Adrenal gland (tissue), 12 donors: ENCODE results near the gene MAD1L1. TPM values are rescaled to one million over a fixed set of nuclear protein-coding genes. Genes with fewer than 3 reads are reported as not detected.

Source experiments
- DNase-seq, 7 donors: peaks; one replicate each; pipeline ENCODE4 v3.0.0-alpha.2; 2019 to 2020
- H3K27ac ChIP-seq, 5 donors: fragments of 200-600 bp; sonication (generic) in 4 of 5; 1 replicate in 3 of 5; 2 replicates in 2 of 5; pipeline versions ENCODE4 v1.5.1 to v1.8.0; 2016 to 2020; ENCODE audit warnings: mild to moderate bottlenecking in 1 of 5
- H3K27me3 ChIP-seq: fragments of 200-600 bp; 2 replicates; pipeline ENCODE4 v1.8.0; 2021
- H3K36me3 ChIP-seq, 2 donors: fragments of 200-600 bp; replicated peaks in 1 of 2; 1 replicate in 1 of 2; 2 replicates in 1 of 2; pipeline versions ENCODE4 v1.5.1 to v1.8.0; 2018 to 2022
- H3K4me1 ChIP-seq, 2 donors: fragments of 200-600 bp; replicated peaks in 1 of 2; 1 replicate in 1 of 2; 2 replicates in 1 of 2; pipeline versions ENCODE4 v1.5.1 to v1.8.0; 2018 to 2021
- H3K4me3 ChIP-seq, 4 donors: fragments of 200-600 bp; sonication (generic) in 3 of 4; one replicate each; pipeline ENCODE4 v1.5.1; 2016 to 2018
- H3K9me3 ChIP-seq, 3 donors: fragments of 200-600 bp; sonication (generic) in 1 of 3; replicated peaks in 1 of 3; 1 replicate in 2 of 3; 2 replicates in 1 of 3; pipeline versions ENCODE4 v1.5.1 to v1.8.0; 2016 to 2021
- POLR2A ChIP-seq, 2 donors: fragments of 450-650 bp; IDR thresholded peaks; one replicate each; pipeline ENCODE4 v1.6.1; 2017; ENCODE audit warnings: antibody characterized with exemption in 2 of 2, mild to moderate bottlenecking in 2 of 2, moderate library complexity in 1 of 2
- WGBS, 4 donors: extraction: QIAGEN DNeasy Blood & Tissue Kit in 2 of 4; methylation state at CpG; one replicate each; pipeline versions ENCODE4 v1.1.5 to v1.1.7; 2013 to 2017; 5-methylcytosine and 5-hydroxymethylcytosine counted together
- intact Hi-C, 2 donors: fragments of 100-400 bp; cut with DNase I; formaldehyde crosslinking; loops; one replicate each; pipeline versions ENCODE4 v1.14.1 to v1.15.0; 2022 to 2023
- polyA plus RNA-seq, 3 donors: library from polyadenylated mRNA; stranded (reverse); fragments of 200-250 nt in 2 of 3; fragments of 350-450 nt in 1 of 3; fragmentation: Illumina TruSeq in 1 of 3; extraction: RNeasy Lipid Tissue Mini Kit (QIAGEN cat#74804) in 1 of 3; gene quantifications; one replicate each; pipeline ENCODE4 v1.2.3, GENCODE V29; 2013 to 2014
- total RNA-seq, 9 donors: library from RNA; depleted of rRNA in 4 of 9; stranded (reverse); fragments of >200 nt in 4 of 9; fragments of 120-200 nt in 1 of 9; fragmentation: NEBNext Ultra II Directional in 1 of 9; extraction: Animal tissue kit (Norgen Biotek cat#: 25700) in 1 of 9; gene quantifications; one replicate each; pipeline versions ENCODE4 v1.1.0 to v1.2.4, GENCODE V29; 2013 to 2023
- TF ChIP-seq, protein P1 (sequence below), 6 experiments: fragments of 450-650 bp in 4 of 6; fragments of 200-600 bp in 2 of 6; sonication (generic) in 1 of 6; IDR thresholded peaks; 1 replicate in 5 of 6; 2 replicates in 1 of 6; pipeline versions ENCODE4 v1.5.1 to v1.8.0; 2016 to 2021; ENCODE audit warnings: antibody characterized with exemption in 6 of 6, mild to moderate bottlenecking in 2 of 6, moderate library complexity in 1 of 6
- donor health status: healthy with polysubstance abuse.
- donor health status: Bipolar disorder and iron deficiency.
- donor health status: DM: yes; HTN: yes; CAD: no.
- donor health status: DM: no; HTN: no; CAD: no.
- donor health status: DM: no; HTN: no; CAD: no.
- donor health status: DM: yes; HTN: yes; CAD: no.

Gene MAD1L1
- total and polyA plus RNA-seq, 12 donors, result 6.7 to 87.7 (median 28.9) TPM

DNA sequence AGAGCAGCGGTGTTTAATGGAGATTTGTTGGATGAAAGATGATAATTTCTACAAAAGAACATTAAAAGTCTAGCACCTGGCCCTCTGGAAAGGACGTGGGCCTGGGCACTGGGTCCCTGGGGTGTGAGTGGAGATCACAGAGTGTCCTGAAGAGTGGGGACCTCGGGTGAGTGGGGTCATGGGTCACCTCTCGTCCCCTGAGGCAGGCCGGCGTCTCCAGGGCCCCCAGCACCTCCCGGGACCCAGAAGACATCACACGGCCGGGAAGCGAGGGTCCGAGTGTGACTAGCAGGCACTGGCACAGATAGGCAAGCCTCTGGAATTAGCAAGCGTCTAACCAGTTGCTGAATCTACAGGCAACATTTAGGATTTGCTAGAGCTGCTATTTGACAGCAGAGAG lies 257.2 kb downstream of the MAD1L1 start:
- Histone ChIP-seq H3K4me3 (no peak overlapping the region), H3K27me3 (no peaks in the 10 kb centered on the region), H3K4me1 (no peaks in the 10 kb centered on the region), H3K36me3 (no peaks in the 10 kb centered on the region), H3K9me3 (no peaks in the 10 kb centered on the region), H3K27ac (no peak overlapping the region)
- DNase-seq, result no peak
- TF ChIP-seq POLR2A (IDR thresholded peaks at IDR 0.05), result no peak
- intact Hi-C loops, result no loop called here
- 83 to 96% (median 93%) methylated on average over 6 to 12 of the region's 12 CpGs for WGBS, 4 donors

DNA sequence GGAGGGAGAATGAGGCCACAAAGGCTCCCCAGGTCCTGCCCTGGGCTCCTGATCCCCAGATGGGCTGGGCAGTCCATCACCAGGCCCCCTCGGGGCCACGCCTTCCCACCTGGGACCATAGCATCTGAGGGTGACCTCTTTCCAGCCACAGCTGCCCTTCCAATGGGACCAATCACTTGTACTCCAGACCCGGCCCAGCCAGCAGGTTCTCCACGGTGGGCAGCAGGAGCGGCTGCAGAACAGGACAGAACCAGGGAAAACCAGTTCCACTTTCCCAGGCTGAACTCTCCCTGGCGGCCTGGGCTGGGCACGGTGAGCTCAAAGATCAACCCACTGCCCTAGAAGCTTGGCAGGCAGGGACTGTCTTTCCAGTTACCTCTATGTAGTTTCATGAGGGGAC lies 257.6 kb downstream of the MAD1L1 start:
- H3K36me3 ChIP-seq, result no peaks in the 10 kb centered on the region
- 92 to 97% (median 94%) methylated on average over 2 to 7 of the region's 7 CpGs for WGBS, 4 donors
- H3K9me3 ChIP-seq, result no peaks in the 10 kb centered on the region
- H3K27ac ChIP-seq, result no peak overlapping the region
- TF ChIP-seq POLR2A (IDR thresholded peaks at IDR 0.05), result no peak
- TF ChIP-seq, protein P1, sequence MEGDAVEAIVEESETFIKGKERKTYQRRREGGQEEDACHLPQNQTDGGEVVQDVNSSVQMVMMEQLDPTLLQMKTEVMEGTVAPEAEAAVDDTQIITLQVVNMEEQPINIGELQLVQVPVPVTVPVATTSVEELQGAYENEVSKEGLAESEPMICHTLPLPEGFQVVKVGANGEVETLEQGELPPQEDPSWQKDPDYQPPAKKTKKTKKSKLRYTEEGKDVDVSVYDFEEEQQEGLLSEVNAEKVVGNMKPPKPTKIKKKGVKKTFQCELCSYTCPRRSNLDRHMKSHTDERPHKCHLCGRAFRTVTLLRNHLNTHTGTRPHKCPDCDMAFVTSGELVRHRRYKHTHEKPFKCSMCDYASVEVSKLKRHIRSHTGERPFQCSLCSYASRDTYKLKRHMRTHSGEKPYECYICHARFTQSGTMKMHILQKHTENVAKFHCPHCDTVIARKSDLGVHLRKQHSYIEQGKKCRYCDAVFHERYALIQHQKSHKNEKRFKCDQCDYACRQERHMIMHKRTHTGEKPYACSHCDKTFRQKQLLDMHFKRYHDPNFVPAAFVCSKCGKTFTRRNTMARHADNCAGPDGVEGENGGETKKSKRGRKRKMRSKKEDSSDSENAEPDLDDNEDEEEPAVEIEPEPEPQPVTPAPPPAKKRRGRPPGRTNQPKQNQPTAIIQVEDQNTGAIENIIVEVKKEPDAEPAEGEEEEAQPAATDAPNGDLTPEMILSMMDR (IDR thresholded peaks at IDR 0.05), result no peak
- no peak overlapping the region for H3K4me3 ChIP-seq
- H3K27me3 ChIP-seq, result no peaks in the 10 kb centered on the region
- H3K4me1 ChIP-seq, result no peaks in the 10 kb centered on the region
- DNase-seq, result peak in 1 of 7 donors; percentile 4
- intact Hi-C loops, result no loop called here

DNA sequence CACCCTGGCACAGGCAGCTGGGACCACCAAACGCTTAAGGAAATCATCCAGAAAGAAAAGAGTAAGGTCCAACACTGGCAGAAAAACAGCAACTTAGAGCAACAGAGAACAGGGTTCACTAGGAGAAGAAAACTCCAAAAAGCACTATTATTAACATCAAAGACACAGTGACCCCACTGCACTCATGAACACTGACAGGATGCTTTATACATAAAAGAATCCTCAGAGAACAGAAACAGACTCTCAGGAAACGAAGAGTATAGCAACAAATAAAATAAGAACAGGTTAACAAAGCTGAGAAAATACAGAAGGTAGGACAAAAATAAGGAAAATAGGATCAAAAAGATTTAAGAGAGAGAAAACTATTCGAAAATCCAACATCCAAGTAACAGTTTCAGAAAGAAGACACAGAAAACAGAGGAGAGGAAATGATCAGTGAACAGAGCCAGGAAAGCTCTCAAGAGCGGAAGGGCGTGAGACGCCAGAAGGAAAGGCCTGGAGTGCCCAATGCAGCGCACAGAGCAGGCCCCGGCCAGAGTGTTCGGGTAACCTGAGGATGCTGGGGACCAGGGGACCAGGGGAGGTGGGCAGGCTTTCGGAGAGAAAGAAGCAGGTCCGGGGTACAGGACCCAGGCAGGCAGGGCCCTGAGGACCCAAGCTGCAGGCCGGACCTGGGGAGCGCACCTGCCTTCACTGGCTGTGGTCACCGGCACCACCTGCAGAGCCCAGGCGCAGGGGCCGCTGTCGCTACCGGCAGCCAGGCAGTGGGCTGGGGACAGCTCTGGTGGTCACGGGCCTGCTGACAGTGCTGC lies 258.2 kb downstream of the MAD1L1 start:
- intact Hi-C loops, result no loop called here
- 72 to 85% (median 82%) methylated on average over 9 to 19 of the region's 19 CpGs for WGBS, 4 donors
- TF ChIP-seq, protein P1 (IDR thresholded peaks at IDR 0.05), result no peak
- no peak for TF ChIP-seq POLR2A (IDR thresholded peaks at IDR 0.05)
- H3K4me3 ChIP-seq, result no peak overlapping the region
- no peaks in the 10 kb centered on the region for H3K36me3 ChIP-seq
- H3K27ac ChIP-seq, result no peak overlapping the region
- no peaks in the 10 kb centered on the region for H3K27me3 ChIP-seq
- H3K4me1 ChIP-seq, result no peaks in the 10 kb centered on the region
- H3K9me3 ChIP-seq, result no peaks in the 10 kb centered on the region
- DNase-seq, result peak in 1 of 7 donors; percentile 2

DNA sequence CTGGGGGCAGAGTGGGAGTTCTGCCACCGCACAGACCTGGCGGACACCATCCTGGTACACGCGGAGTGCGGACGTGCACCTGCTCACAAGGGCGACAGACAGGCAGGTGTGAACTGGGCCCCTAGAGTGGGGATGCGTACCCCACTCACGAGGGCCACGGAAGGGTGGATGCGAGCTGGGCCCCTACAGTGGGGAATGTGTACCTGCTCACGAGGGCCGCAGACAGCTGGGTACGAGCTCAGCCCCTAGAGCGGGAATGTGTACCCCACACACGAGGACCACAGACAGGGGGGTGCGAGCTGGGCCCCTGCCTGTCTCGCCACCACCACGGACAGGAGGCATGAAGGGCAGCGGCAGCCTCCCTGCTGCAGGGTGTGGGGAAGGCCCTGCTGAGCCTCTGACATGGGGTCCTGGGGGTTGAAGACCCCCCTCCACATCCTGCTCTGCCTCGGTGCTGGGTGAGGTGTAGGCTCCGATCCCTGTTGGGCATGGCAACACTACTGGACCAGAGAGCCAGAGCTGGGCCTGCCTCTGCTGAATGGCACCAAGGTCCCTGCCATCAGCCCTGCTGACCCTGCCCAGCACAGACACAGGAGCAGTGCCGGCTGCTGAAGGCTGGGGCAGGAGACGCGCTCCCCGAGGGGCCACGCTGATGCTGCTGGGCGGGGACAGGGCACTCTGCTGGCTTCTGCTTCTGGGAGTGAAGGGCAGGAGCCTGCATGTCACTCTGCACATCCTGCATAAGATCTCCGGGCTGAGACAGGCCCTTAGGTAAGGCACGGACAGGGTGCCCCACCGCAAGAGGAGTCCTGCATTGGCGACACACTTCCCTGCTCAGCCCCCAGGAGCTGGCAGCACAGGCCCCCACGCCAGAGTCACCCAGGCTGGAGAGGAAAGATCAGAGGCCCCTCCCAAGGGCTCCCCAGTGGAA lies 259.2 kb downstream of the MAD1L1 start:
- intact Hi-C loops, result no loop called here
- Histone ChIP-seq H3K4me3 (no peak overlapping the region), H3K27ac (no peak overlapping the region), H3K9me3 (no peaks in the 10 kb centered on the region), H3K36me3 (no peaks in the 10 kb centered on the region), H3K27me3 (no peaks in the 10 kb centered on the region), H3K4me1 (no peaks in the 10 kb centered on the region)
- DNase-seq, result no peak
- TF ChIP-seq, protein P1 (IDR thresholded peaks at IDR 0.05), result no peak
- TF ChIP-seq POLR2A (IDR thresholded peaks at IDR 0.05), result no peak
- 90 to 99% (median 95%) methylated on average over 18 to 33 of the region's 33 CpGs for WGBS, 4 donors
